DMS53 treated with DMSO at 0.1 percent for 48 hours (cell line): Measurements from ENCODE around the gene OR9Q2.
"Not testable (repeated sequence)": the region's sequence is repeated elsewhere in the genome, so short reads cannot be mapped to it uniquely, and the experiment has no call there.

Experiments
- DNase-seq: peaks from one replicate; lab custom pipeline; 2025; ENCODE audit not compliant: unreplicated experiment; lab: John Stamatoyannopoulos, UW

Gene OR9Q2, protein sequence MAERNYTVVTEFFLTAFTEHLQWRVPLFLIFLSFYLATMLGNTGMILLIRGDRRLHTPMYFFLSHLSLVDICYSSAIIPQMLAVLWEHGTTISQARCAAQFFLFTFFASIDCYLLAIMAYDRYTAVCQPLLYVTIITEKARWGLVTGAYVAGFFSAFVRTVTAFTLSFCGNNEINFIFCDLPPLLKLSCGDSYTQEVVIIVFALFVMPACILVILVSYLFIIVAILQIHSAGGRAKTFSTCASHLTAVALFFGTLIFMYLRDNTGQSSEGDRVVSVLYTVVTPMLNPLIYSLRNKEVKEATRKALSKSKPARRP

DNA sequence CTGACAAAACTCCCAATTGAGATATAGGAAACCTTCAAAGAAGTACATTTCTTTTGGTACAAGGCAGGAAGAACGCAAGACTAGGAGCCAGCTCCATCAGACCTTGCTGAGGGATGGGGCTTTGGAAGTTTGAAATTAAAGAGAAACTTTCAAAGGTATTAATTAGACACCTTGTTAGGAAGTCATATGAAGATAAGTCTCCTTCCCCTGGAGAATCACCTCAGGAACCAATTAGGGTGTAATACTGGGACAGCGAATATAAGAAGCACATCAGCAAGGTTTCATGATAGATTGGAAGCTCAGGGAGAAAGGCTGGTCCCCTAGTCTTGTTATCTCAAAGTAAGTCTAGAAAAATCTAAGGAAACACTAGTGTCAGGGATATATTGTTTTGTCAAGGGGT, at the start of gene OR9Q2:
OR9Q2 (plus strand) TSS at position 301 of the 400 bp plus-strand sequence. CDS start 1,421 bp downstream, outside the sequence.
- no peak for DNase-seq

DNA sequence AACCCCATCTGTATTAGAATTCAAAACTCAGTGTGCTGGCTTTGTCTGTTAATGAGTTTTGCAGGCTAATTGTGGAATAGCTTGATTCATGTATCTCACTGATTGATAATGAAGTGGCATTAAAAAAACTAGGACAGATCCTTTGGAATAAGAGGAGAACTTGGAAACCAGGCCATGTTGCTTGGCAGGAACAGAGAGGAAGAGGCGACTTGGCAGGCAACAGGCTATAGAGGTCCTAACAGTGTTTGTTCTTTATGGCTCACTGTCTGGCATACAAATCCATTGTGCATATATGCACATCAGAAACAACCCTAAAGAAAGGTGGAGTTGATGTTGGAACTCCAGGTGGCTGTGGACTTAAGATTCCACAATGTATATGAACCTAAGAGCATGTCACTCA, 46.1 kb upstream of the OR9Q2 start:
- DNase-seq = no peak

DNA sequence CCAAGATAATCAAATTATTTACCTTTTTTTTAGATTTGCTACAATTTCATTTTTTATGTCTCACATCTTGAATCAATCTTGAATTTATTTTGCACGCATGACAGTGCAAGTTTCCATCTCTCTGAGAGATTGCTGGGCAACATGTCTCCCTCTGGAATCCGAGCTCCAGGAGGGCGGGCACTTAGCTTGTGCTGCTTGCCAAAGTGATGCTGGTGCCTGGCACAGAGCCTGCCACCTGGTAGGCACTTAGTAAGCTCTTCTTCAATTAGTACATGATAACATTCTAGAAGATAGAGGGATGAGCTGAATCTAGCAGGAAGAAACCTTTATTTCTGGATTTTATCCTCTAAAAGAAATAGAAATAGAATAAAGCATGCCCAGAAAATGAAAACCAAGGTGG, 36.1 kb upstream of the OR9Q2 start:
- no peak for DNase-seq

DNA sequence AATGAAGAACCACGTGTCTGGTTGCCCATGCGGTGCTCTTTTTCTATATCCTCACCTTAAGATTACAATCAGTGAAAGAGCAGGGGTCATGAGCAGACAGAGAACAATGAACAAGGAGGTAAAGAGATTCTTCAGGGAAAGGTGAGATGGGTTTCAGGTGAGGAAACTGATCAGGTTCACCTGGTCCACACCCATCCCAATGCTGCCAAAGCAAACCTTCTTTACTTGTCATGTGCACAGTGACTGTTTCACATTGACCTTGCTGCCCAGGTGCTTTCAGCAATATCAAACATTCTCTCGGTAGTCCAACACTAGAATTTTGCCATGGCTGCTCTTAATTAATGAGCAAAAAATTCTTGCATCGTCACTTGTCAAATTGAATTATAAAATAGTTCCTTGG, 24.5 kb upstream of the OR9Q2 start:
- no peak for DNase-seq

DNA sequence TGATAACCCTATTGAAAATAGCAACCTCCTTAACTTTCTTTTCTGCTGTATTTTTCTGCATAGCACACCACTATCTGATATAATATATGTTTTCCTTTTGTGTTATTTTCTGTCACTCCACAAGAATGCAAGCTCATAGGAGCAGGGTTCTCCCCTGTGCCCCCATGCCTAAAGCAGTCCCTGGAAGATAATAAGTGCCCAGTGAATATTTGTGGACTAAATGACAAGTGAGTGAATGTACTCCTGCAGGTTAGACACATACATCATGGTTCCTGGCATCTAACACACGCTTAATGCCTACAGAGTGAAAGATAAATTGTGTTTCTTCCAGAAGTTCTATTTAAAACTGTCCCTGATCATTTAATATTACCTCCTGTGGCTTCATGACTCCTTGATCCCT, 23.9 kb upstream of the OR9Q2 start:
- DNase-seq = no peak

DNA sequence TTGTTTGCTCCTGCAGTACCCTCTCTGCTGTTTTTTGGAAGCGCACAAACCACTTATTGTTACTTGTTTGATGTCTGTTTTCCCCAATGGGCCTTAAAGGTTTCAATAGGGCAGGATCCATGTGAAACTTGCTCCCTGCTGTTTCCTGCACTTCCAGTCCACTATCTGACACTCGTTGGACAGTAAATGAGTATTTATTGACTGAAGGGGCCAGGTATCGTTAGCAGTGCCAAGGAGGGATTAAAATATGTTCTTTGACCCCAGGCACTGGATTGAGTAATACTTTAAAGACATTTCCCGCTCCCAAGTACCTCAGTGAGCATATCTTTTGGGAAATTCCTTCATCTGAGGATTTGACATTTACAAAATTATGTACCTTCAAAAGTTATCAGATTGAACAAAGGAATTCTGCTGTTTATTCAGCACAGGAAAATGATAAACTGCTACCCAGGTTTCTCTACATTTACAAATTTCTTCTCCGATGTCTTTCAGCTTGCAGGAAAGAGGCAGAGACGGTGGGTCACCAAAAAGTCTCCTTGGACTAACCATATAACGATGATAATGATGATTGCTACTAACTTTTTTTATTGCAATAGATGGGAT, 23.3 kb upstream of the OR9Q2 start:
- DNase-seq = no peak

DNA sequence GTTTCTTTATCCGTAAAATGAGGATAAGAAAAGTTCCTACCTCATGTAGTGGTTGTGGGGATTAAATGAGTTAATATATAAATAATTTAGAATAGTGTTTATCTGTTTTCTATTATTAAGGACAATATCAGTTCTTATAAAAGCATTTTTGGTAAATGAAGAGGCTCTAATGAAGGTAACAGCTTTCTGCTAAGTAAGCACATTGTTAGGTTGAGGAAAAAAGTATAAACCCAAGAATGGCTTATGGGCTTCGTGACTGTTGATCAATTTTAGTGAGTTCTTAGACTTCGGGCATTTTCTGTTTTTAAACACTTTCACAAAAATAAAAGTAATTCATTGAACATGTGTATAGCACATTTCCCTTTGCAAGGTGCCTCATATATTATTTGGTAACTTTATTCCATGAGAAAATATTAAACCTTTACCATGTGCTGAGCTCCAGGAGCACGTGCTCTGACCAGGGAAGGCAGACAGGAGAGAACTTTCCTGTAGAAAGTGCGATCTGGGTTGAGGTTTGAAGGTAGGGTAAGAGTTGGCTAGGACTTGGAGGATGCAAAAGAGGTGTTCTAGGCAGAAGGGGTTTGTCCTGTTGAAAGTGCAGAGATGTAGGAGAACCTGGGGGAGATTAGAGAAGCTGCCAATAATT, 11.3 kb upstream of the OR9Q2 start:
- DNase-seq = no peak

DNA sequence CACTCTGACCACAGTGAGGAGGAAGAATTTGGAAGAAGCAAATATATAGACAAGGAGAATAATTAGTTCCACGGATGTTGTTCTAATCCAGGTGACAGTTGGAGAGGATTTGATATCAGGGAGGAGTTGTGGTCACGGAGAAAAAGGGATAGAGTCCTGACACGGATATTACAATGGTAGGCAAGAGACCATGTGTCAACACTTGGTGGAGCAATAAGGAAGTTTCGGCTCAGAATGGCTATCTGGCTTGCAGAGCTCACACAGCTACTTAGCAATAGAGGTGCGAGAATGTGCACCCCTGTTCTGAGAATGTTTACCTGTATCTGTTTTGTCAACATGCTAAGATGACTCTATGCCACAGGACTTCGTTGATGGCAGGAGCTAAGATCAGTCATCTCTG, 10.4 kb upstream of the OR9Q2 start:
- DNase-seq = no peak

DNA sequence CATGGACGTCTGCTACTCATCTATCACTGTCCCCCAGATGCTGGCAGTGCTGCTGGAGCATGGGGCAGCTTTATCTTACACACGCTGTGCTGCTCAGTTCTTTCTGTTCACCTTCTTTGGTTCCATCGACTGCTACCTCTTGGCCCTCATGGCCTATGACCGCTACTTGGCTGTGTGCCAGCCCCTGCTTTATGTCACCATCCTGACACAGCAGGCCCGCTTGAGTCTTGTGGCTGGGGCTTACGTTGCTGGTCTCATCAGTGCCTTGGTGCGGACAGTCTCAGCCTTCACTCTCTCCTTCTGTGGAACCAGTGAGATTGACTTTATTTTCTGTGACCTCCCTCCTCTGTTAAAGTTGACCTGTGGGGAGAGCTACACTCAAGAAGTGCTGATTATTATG, 9.2 kb upstream of the OR9Q2 start:
- no peak for DNase-seq

DNA sequence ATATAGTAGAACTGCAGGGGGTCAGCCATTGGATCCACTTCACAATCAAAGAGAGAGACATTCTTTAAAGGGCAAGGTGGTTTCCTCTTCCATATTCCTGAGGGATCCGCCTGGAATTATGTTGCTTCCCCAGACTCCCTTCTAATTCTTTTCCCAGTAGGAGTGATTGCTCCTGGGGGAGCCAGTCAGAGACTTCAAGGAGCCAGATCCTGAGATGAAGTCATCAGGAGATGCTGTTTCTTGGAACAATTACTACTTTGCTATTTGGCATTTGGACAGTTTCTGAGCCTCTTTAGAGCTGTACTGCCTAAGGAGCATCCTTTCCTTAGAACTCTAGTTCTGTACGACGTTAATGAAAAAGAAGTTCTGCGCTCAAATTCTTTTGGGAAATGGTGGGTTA, 1.9 kb upstream of the OR9Q2 start:
- no peak for DNase-seq

DNA sequence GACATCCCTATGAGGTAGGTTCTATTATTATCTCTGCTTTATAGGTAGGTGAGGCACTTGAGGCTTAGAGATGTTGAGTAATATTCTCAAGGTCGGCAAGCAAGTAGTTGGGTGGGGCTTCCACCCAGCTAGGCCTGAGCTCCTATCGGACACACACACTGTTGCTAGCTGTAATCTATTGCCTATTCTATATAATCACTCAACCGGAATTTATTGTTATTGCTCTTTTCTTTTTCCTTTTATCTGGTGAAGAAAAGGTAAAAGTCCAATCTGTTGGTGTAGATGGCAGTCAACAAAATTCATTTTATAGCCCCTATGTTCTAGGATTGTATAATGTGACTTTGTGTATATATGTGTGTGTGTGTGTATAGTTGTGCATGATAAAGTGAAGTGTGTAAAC, 3.4 kb downstream of the OR9Q2 start:
- DNase-seq = no peak

DNA sequence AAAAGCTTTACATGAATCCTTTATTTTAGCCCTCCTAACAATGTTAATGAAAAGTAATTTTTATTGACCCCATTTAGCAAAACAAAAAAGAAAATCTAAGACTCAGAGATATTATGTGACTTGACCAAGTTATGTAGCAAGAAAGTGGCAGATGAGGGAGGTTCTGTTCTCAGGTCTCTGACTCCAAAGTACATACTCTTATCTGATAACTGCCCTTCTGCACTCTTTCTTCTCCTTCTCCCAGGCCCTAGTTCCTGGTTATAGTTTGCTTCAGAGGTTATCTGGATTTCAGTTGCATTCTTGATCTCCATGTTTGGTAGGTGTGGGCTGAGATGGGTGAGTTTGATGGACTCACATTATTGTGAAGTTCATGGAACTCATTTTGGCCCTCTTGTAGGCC, 4.5 kb downstream of the OR9Q2 start:
- DNase-seq = no peak

DNA sequence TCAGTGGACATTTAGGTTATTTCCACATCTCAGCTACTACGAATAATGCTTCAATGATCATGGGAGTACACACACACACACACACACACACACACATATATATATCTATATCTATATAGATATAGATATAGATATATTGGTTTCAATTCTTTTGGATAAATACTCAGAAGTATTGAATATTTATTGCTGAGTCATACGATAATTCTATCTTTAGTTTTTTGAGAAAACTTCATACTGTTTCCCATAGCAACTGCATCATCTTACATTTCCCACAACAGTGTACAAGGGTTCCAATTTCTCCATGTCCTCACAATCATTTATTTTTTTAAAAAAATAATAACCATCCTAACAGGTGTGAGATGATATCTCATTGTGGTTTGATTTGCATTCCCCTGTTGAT, 7.1 kb downstream of the OR9Q2 start:
- no peak for DNase-seq

DNA sequence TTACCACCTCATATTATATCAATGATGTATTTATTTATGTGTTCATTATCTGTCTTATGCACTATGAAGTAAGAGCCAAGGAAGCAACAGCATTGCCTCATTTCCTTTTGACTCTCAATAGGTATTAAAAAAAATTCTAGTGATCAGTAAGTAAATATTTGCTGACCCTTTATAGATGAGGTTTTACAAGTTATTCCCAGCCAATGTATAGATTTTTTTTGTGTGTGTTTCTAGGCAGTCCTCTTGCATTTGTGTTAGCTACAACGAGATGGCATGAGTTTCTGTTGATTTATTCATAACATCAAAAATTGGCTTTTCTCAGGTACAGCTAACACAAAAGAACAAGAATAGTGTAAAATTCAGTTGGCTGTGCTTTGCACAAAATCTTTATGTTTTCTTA, 10.4 kb downstream of the OR9Q2 start:
- DNase-seq = peak; percentile 1

DNA sequence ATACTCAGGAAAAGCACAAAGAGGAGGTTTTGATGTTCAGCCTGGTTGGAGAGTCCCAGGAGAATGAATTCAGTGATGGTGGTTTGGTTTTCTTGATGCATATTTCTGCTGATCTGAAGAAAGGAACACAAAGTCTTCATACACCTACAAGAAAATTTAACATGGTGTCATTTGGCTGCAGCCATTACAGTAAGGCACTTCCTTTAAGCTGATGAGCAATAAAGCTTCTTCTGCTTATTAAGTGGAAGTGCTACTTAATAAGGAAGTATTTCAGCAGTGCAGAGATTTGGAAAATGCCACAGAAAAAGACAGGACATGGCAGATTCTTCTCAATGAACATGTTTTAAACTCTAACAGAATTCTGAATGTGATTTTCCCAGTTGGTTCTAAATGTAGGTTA, 15.2 kb downstream of the OR9Q2 start, which contains the start of gene OR1S2:
OR1S2 (minus strand) TSS at position 101 of the 400 bp plus-strand sequence; CDS start at position 101, 0 bp downstream.
- DNase-seq = no peak

DNA sequence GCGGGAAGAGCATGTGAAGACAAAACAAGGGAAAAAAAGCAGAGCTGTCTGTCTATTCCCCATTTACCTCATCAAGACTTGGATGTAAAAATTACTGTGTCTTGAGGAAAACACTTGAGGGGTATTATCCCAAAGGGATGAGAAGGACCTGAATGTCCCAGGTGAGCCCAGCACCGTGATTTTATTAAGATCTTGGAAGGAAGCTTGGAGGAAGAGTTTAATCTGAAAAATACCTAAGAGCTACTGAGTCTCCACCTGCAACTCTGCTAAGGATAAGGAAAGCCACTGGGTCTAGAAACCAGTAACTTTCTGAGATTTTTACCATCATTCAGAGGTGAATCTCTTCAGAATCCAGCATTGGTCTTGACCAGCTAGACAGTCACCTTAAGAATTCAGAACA, 23.6 kb downstream of the OR9Q2 start, which contains the start of gene OR1S1:
OR1S1 (plus strand) TSS at position 301 of the 400 bp plus-strand sequence.
- not testable (repeated sequence) for DNase-seq

DNA sequence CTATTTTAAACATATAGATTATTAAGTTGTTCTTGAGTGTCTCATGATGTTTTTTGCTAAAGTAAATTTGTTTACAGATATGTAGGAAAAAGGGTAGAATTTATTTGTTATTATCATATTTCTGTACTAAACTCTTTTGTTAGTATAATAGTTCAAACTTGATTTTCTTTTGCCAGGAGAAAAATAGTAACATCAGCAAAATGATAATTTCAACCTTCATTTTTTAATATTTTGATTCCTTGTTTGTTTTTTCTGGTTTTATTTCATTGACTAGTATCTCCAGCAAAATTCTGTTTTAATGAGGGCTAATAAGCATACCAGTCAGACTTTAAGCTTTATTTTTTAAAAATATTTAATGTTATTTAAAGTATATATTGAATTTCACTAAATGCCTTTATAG, 27.6 kb downstream of the OR9Q2 start:
- no peak for DNase-seq

DNA sequence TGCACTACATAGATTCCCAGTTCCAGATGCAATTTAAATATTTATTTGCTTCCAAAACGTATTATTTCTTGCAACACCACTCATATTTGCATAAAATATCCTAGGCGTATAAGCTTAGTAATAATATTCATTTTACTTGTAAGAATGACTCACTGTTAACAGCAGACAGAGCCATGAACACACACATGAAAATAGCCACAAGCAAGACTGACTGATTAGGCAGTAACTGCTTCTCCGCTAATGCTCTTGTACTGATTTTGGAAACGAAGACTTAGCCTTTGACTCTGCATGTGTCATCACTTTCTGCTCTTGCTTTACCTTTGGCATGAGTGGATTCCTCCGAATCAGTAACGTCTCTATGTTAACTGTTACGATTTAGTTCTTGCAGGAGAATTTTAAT, 33.9 kb downstream of the OR9Q2 start:
- no peak for DNase-seq

DNA sequence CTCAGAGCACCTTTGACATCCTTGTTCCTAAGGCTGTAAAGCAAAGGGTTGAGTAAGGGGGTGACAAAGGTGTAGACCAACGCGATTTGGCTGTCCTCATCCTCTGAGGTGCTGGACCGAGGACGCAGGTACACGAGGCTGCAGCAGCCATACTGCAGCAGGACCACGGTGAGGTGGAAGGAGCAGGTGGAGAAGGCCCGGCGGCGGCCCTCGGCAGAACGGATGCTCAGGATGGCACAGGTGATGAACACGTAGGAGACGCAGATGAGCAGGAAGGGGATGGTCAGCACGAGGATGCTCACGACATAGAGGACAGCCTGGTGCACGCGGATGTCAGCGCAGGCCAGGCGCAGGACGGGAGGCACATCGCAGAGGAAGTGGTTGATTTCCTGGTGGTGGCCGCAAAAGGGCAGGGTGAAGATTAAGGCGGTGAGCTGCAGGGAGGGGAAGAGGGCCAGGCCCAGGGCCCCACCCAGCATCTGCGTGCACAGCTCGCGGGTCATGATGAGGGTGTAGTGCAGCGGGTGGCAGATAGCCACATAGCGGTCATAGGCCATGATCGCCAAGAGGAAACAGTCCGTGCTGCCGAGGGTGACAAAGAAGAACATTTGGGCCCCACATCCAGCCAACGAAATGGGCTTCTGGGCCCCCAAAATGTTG, 39.2 kb downstream of the OR9Q2 start:
- no peak for DNase-seq
